Measurements from ENCODE around the gene SH2D2A. TPM values are rescaled to one million over a fixed set of nuclear protein-coding genes. Genes with fewer than 3 reads are reported as not detected.

Gene SH2D2A
- polyA plus RNA-seq, 1 experiment: 0.09 TPM

- ChIA-PET POLR2A (interaction anchor here (0.7 kb wide), 1 partner anchor 45 kb away, joined by 3 read pairs; no protein-coding TSS in a partner anchor), CTCF (interaction anchor here (1.9 kb wide), 1 partner anchor 26 kb away, joined by 7 read pairs; the partner anchor contains the start of gene NTRK1)
- no peak for DNase-seq (ENCODE audit: low read depth, low spot score)
- Histone ChIP-seq H3K27ac (ENCODE audit: low read depth, low read length) (no peak overlapping the region), H3K27me3 (ENCODE audit: control insufficient read depth, insufficient read depth, low read length) (peaks cover 85% of the 10 kb centered on the region), H3K4me3 (ENCODE audit: low read depth, low read length) (no peak overlapping the region), H3K9me3 (ENCODE audit: control insufficient read depth, insufficient read depth, low read length) (no peaks in the 10 kb centered on the region)
- no peak for TF ChIP-seq CTCF (IDR thresholded peaks at IDR 0.05; ENCODE audit: low read depth, low read length)
These were observed 17.0 kb upstream of the SH2D2A start for GRCh38 chr1:156833603-156834002.

GRCh38 chr1:156832434-156832833, 15.8 kb upstream of the SH2D2A start:
- no peak for DNase-seq (ENCODE audit: low read depth, low spot score)
- Histone ChIP-seq H3K4me3 (ENCODE audit: low read depth, low read length) (no peak overlapping the region), H3K27ac (ENCODE audit: low read depth, low read length) (no peak overlapping the region), H3K9me3 (ENCODE audit: control insufficient read depth, insufficient read depth, low read length) (no peaks in the 10 kb centered on the region), H3K27me3 (ENCODE audit: control insufficient read depth, insufficient read depth, low read length) (peaks cover 85% of the 10 kb centered on the region)
- ChIA-PET CTCF (interaction anchor here (0.9 to 1.9 kb wide), 2 partner anchors 28 to 95 kb away, joined by 4 to 7 read pairs; partner anchors contain the start of gene NTRK1), POLR2A (no interaction called here)
- TF ChIP-seq CTCF (IDR thresholded peaks at IDR 0.05; ENCODE audit: low read depth, low read length): no peak

DNA sequence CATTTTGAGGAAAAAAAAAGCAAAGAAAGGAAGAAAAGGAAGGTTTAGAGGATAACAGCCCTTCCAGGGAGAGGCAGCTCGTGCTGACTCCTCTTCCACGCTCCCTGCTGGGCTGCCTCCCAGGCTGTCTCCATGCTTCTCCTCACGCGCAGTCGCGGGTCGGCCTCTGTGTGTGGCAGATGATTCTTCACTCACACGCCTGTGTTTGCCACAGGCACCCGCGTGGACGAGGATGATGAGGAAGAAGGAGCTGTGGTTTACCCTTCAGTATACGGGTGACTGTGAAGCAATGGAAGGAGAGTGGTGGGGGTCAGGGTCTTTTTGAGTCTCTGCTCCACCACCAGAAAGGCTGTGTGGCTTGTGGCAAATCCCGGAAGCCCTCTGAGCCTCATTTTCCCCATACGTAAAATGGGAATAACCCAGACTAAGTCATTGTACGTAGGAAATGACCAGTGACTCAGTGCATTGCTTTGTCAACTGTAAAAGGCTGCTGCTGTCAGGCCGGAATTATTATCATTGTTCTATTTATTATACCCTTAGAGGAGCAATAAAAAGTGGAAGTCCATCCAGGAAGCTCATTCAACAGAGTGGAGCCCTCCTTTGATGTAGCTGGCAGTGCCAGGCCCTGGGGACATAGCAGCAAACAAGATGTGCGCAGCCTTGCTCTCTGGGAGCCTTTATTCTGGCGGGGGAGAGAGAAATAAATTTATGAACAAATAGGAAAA, 11.9 kb upstream of the SH2D2A start:
- POLR2A ChIA-PET: no interaction called here
- CTCF ChIA-PET: interaction anchor here (0.6 to 3.5 kb wide), 3 partner anchors 10 to 1660 kb away, joined by 6 to 40 read pairs (median 6); no protein-coding TSS in a partner anchor
- TF ChIP-seq CTCF (IDR thresholded peaks at IDR 0.05; ENCODE audit: low read depth, low read length): no peak
- no peak for DNase-seq (ENCODE audit: low read depth, low spot score)
- no peak overlapping the region for H3K4me3 ChIP-seq (ENCODE audit: low read depth, low read length)
- no peak overlapping the region for H3K27ac ChIP-seq (ENCODE audit: low read depth, low read length)
- peaks cover 57% of the 10 kb centered on the region for H3K27me3 ChIP-seq (ENCODE audit: control insufficient read depth, insufficient read depth, low read length)
- H3K9me3 ChIP-seq (ENCODE audit: control insufficient read depth, insufficient read depth, low read length): no peaks in the 10 kb centered on the region

GRCh38 chr1:156826630-156827029, 10.0 kb upstream of the SH2D2A start:
- no peak overlapping the region for H3K27ac ChIP-seq (ENCODE audit: low read depth, low read length)
- peaks cover 48% of the 10 kb centered on the region for H3K27me3 ChIP-seq (ENCODE audit: control insufficient read depth, insufficient read depth, low read length)
- ChIA-PET CTCF (interaction anchor here (0.7 to 3.5 kb wide), 7 partner anchors 12 to 441 kb away, joined by 3 to 40 read pairs (median 4); partner anchors contain the start of gene INSRR), POLR2A (no interaction called here)
- H3K9me3 ChIP-seq (ENCODE audit: control insufficient read depth, insufficient read depth, low read length): no peaks in the 10 kb centered on the region
- TF ChIP-seq CTCF (IDR thresholded peaks at IDR 0.05; ENCODE audit: low read depth, low read length): no peak
- no peak for DNase-seq (ENCODE audit: low read depth, low spot score)
- no peak overlapping the region for H3K4me3 ChIP-seq (ENCODE audit: low read depth, low read length)

GRCh38 chr1:156823210-156823790, 6.7 kb upstream of the SH2D2A start:
- no peak for DNase-seq (ENCODE audit: low read depth, low spot score)

More at GRCh38 chr1:156823210-156823790, 6.7 kb upstream of the SH2D2A start:
- Histone ChIP-seq H3K4me3 (ENCODE audit: low read depth, low read length) (no peak overlapping the region), H3K9me3 (ENCODE audit: control insufficient read depth, insufficient read depth, low read length) (no peaks in the 10 kb centered on the region), H3K27me3 (ENCODE audit: control insufficient read depth, insufficient read depth, low read length) (peaks cover 28% of the 10 kb centered on the region), H3K27ac (ENCODE audit: low read depth, low read length) (no peak overlapping the region)
- ChIA-PET CTCF (interaction anchor here (3.1 to 3.6 kb wide), 2 partner anchors 15 to 134 kb away, joined by 8 to 34 read pairs; no protein-coding TSS in a partner anchor), POLR2A (no interaction called here)
- TF ChIP-seq CTCF (IDR thresholded peaks at IDR 0.05; ENCODE audit: low read depth, low read length): no peak

All from AG04450 (cell line).